OCI-M2 (cell line): ENCODE data around the gene CAPS.

ENCODE experiments used
- DNase-seq: peaks from one replicate; lab custom pipeline; 2025; ENCODE audit not compliant: unreplicated experiment; lab: John Stamatoyannopoulos, UW

The CAPS gene

DNA sequence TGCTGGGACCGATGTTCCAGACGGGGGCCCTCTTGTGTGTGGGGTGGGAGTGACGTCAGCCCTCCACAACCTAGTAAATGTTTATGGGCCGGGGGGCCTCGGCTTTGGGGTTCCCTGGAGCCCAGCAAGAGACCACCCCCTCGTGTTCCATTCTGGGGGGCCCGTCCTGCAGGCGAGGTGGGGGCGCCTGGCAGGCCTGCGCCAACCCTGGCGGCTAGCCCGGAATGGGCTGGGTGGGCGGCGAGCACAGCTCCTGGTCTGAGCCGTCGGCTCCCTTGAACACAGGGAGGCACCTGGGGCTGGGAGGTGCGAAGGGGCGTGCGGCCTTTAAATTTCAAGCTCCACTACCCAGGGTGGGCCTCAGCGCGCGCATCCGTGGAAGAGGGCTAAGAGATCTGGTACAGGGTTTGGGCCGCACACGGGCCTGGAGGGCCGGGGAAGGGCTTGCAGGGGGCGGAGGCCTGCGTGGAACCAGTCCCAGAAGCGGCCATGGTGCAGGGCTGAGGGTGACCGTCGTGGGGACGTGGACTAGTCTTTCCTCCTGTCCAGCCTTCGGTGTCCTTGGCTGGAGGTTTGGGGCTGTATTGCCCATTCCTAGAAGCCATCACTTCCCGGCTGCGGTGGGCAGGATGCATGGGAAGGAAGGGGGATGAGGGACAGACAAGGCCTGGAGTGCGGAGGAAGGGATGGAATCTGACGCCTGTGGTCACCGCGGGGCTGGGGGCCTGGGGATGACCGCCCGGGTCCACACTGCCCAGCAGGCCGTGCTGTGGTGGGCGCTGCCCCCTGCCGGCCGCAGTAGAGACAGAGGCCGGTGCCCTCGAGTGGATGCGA lies 21.9 kb upstream of the CAPS start:
- no peak for DNase-seq

DNA sequence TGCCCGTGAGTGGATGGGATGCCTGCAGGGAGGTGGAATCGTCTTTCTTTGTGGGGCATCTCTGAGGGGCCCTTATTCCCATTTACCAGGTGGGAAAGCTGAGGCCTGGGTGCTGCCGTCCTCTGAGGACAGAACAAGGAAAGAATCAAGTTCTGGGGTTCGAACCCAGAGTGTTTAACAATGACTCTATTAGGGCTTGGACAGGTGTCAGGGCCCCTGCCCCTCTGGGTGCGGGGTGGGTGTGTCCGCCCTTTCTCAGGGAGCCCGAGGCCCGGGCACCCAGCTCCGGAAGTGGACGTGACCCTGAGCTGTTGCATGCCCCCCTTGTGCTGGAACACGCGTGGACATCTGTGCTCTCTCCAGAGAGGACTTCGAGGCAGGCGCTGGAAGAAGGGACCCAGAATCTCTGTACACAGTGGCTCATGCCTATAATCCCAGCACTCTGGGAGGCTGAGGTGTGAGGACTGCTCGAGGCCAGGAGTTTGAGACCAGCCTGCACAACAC lies 21.2 kb upstream of the CAPS start:
- no peak for DNase-seq

DNA sequence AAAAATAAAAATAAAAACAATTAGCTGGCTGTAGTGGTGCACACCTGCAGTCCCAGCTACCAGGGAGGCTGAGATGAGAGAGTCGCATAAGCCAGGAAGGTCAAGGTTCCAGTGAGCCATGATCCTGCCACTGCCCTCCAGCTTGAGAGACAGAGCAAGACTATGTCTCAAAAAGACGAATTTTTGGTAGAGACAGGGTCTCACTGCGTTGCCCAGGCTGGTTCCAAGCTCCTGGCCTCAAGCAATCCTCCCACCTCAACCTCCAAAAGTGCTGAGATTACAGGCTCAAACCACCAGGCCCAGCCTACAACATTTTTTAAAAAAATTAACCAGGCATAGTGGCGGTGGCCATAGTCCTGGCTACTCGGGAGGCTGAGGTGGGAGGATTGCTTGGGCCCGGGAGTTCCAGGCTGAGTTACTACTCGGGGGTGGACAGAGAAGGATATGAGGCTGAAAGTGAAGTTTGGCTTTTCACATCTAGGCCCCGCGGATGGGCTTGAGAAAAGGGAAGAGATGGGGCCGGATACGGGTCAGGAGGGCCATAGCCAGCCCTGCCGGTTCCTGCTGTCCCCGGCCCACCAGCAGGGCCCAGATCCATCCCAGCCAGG lies 20.7 kb upstream of the CAPS start:
- DNase-seq: no peak

DNA sequence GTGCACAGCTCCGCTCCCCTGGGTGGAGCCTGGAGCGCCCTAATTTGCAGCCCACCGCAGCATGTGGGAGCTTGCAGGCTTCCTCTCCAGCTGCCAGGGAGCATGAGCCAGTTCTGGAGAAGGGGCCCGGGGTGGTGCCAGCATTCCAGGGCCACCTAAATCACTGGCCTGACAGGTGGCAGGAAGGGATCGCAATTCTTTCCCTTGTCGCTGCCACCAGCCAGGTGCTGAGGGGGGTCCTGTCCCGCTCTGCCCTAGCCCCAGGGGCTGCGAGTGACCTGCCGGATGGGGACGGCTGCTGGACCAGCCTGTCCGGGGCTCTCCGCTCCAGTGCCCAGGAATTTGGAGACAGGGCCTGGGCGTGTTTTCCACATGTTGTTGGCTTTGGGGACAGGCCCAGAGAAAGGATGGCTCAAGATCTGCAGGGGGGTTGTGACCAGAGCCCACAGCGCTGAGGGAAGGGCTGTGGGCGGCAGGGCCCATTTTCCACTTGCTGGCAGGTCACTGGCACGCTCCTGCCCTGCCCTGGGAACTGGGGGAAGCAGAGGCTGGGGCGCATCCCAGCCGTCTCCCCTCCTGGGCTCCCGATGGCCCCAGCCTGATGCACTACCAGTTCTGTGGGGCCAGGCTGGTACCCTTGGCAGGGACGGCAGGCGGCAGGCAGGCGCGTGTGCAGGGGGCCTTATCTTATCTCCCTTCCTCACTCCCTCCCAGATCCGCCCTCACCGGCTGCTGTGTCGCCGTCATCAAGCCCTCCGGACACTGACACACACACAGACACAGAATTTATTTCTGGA lies 19.9 kb upstream of the CAPS start:
- no peak for DNase-seq

DNA sequence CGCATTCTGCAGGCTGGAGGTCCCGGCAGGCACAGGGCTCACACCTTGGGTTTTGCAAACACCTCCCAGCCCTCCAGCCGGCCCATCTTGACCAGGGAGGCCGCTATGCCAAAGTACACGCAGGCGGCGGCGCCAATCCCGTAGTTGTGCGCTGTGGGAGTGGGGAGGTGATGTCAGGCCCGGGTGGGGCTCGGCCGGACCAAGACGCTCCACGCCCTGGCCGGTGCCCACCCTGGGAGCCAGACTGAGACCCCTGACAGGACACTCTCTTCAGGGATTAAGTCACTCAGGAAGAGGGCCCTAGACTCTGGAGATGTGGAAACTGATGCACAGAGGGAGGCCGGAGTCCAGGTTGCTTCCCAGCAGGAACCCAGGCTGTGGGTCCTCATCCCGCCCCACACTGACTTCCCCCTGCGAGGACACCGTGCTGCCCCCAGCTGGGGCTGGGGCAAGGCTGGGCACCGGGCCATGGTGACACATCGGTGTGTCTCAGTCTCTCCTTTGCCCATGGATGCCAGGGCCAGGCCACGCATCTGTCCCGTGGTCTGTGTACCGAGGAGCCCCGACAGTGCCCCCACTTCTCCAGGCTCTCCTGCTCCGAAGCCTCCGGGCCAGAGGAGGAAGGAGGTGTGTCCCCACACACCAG lies 19.2 kb upstream of the CAPS start:
- no peak for DNase-seq

DNA sequence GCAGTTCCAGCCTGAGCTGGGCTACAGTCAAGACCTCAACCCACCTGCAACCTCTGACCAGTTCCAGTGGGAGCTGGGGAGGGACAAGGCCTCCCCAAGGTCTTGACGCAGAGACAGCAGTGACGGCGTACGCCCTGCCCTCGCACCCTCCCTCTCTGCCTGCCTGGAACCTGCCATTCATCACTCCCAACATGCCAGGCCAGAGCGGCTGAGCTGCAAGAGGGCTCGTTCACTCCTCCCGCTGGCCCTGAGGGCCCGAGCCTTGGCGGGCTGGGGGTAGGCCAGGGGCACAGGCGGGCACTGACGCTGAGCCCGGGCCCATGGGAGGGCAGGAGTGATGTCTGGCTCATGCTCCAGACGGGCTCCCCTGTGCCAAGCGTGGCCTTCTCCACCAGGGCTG lies 18.6 kb upstream of the CAPS start:
- DNase-seq: no peak

DNA sequence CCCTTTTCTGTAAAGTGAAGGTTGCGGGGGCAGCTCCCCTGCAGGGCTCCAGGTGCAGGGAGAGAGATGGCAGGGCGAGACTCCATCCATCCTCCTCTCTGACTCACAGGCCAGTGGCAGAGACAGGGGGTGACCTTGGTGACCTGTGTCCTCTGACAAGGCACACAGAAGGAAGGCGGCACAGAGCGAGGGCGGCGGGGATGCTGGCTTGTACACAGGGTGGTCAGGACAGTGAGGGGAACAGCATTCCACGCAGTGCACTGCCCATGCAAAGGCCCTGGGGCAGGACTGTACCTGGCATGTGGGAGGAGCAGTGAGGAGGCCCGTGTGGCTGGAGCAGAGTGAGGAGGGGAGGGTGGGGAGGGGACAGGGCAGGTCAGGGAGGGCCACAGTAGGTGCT lies 18.2 kb upstream of the CAPS start:
- DNase-seq: no peak

DNA sequence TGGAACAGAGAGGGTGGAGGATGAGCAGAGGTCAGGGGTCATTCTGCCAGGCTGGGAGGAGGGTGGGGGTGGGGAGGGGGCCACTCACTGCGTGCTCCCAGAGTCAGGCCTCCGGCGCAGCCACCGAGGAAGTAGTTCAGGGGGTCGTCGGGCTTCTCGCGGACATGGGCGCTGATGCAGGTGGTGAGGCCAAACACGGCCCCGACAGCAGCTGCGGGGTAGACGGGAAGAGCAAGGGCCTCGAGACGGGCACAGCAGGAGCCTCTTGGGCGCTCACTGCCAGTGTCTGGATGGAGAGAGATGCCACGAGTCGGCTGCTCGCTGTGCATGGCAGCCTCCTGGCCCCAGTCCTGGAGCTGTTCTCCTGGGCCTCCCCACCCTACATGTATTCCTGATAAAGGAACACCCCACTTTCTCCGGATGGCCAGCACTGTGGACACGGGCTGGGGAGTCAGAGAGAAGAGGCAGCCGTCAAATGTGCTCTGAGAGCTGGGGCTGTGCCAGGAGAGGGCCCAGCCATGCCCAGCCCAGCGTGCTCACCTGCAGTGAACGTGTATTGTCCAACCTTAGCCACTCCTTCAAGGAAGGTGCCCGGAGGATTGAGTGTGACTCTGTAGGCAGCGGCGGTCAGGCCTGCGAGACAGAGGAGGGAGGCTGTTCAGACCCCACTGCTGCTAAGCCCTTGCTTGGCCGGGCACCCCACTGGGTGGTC lies 17.5 kb upstream of the CAPS start:
- no peak for DNase-seq

DNA sequence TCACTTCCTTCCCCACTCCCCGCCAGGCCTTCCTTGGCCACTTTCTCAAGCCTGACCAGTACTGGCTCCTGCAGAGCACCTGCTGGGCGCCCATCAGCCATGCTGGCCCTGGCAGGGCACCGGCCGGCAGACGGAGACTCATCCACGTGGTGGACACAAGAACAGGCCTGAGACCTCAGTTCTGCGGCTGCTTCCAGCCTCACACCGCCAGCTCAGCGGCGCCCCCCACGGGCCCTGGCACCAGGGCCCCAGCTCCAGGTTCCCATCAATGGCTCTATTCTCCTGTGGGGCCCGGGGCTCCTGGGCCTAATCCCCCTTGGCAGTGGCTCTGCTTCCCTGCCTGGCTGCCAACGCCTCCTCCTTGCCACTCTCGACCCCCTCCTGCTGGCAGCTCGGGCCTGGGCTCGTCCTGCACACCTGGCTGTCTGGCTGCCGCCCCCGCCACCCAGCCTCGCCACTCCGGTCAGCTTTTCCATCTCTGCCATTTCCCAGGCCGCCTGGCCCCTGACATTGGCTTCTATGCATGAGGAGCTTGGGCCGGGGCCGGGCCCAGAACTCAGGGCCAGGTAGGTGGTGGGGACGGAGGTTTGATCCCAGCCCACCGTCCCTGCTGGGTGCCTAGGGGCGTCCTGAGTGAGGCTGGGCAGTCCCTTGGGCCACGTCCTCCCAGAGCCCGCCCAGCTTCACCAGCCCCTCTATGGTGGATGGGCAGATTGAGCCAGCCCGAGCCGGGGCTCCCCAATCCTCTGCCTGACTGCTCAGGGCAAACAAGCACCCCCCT lies 16.7 kb upstream of the CAPS start:
- no peak for DNase-seq

DNA sequence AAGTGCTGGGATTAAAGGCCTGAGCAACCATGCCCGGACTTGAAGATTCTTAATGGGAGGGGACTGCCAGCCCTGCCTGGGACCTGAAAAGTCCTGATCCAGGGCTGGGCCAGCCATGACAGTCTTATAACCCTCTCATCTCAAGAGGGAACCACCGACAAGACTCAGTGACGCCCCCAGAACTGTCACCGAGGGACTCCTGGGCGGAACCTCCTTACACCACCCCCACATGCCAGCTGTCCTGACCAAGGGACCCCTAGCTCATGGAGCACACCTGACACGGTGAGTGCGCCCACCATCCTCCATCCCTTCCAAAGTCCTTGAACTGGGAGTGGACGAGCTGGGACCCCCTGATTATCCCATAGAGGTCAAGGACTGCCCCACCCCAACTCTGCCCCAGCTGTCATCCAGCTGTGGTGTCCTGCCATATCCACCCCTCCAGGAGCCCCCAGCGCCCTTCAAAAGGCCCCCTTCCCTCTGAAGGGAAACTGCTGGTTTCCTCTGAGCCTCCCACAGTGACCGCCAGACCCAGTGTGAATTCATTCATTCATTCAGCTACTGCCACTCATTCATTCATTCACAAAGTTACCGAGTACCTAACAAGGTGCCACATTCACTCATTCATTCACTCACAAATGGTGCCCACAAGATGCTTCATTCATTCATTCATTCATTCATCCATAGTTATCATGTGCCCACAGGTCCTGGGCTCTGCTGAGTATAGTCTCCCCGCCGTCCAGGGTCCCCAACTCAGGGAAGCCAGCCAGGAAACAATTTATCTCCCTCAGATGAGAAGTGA lies 14.1 kb upstream of the CAPS start:
- no peak for DNase-seq

DNA sequence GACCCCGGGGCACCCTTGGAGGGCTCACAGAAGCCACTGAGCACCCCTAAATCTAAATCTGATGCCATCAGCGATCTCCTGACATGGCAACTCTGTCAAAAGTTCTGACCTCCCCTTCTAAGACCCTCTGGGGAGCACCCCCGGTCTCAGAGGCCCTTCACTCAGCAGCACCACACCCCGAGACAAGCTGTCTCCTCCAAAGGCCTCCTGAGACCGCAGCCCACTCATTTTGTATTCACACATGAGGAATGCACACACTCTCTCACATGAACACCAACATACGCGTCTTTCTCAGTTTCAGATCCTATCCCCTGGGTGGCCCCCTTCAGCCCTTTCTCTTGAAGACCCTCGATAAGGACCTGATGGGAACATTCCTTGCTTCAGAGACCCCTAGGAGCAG lies 13.1 kb upstream of the CAPS start:
- DNase-seq: no peak

DNA sequence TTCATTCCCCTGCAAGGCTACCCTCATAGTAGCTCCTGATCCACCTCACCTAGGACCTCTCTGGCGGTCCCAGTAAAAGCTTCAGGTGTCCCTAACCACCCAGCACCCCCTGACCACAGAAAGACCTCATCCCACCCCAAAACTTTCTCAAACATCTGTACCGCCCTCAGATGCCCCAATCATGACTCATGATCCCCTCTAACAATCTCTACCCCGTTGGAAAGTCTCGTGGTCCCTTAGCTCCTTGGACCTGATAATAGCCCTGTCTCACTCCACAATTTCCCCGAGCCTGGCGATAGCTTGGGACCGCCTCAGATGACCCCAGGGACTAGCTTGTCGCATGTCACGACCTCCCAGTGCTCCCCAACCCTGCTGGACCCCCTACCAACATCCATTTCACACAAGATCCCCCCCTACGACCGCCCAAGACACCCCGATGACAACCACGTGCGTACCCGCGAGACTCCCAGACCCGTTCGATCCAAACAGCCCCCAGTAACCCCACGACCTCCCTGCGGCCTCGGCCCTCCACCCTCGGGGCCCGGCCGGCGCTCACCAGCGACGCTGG lies 10.9 kb upstream of the CAPS start:
- no peak for DNase-seq

DNA sequence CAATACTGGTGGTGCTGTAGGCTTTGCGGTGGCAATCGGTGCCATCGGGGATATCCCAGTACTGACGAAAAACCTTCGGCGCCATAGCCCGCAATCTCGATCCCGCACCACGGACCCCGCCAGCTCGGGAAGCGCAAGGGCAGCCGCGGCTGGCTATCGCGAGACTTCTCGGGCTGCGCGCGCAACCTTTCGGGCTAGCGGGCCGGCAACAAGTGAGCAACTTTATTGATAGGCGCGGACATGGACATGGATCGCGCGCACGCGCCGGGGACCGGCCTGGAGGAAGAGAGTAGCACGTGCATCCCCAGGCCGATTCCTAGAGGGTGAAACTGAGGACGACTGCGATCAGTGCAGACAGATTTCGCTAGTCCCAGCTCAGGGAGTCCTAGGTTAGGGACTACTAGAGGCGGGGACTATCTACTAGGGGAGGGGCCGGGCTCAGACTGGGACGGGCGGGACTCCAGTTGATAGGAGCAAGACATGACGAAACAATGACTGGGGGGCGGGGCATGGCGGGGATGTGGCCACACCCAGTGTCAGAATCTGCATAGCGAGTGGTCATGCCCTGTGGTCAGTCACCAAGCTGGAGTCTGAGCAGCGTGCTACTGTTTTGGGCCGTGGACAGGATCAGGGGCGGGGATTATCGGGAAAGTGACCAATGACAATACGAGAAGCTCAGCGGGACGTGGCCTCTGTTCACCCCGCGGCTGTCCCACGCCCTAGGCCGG lies 10.3 kb upstream of the CAPS start, which contains the start of gene NDUFA11:
TSS of gene NDUFA11 (minus strand) at position 167 of the 728 bp plus-strand sequence. CDS start at position 85, 82 bp downstream.
- peak; percentile 97 for DNase-seq

DNA sequence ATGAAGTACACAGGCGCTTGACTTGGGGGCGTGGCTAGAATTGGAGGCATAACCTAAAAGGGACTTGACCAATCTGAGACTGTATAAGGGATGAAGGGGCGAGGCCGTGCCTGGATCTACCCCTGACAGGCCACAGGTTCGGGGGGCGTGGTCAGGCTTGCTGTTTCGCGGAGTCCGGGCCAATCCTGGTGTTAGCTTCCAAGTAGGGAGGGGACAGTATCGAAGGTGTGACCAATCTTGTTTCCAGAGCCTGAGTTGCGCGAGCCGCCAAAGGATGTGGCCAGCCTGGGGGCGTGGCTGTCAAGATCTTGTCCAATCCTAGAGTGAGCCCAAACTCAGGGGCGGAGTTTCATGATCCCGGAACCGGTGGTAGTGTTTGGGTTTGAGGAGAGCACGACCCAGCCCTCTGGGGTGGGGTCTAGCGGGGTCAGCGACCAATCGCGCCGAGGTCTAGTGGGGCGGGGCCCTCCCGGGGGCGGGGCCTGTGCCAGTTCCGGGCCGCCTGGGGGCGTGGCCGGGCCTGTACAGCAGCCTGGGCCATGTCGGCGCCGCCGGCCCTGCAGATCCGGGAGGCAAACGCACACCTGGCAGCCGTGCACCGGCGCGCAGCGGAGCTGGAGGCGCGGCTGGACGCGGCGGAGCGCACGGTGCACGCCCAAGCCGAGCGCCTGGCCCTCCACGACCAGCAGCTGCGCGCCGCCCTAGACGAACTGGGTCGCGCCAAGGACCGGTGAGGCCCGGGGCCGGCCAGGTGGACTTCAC lies 9.5 kb upstream of the CAPS start, which contains the start of gene VMAC:
TSS of gene VMAC (plus strand) at position 521 of the 762 bp plus-strand sequence. CDS start at position 540, 19 bp downstream.
- peak; percentile 97 for DNase-seq

DNA sequence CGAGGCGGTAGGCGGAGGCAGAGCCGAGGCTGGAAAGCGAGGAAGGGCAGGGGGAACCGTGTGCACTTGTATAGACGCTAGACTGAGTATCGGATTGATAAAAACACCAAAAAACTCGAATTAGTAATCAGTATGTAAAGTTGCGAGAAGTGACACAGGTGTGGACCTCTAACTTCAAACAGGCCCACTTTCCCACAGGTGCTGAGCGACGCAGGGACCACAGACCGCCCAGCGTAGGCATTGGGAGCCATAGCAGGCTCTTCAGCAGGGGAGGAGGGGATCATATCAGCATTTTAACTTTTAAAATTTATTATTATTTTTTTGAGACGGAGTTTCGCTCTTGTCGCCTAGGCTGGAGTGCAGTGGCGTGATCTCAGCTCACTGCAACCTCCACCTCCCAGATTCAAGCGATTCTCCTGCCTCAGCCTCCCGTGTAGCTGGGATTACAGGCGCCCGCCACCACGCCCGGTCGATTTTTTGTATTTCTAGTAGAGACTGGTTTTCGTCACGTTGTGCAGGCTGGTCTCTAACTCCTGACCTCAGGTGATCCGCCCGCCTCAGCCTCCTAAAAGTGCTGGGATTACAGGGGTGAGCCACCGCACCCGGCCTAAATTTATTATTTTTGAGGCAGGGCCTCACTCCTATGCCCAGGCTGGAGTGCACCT lies 8.8 kb upstream of the CAPS start:
- DNase-seq: no peak

DNA sequence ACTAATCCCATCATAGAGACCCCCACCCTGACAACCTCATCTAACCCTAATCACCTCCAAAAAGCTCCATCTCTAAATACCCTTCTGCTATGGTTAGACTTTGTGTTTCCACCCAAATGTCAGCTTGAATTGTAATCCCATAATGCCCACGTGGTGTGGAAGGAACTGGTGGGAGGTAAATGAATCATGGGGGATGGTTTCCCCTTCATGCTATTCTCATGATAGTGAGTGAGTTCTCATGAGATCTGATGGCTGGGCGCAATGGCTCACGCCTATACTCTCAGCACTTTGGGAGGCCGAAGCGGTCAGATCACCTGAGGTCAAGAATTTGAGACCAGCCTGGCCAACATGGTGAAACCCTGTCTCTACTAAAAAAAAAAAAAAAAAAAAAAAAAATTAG lies 6.8 kb upstream of the CAPS start:
- no peak for DNase-seq
